GM20431 (cell line): ENCODE data around the gene DNAJC3.
"Not testable (repeated sequence)": the region's sequence is repeated elsewhere in the genome, so short reads cannot be mapped to it uniquely, and the experiment has no call there.

ENCODE experiments used
- in situ Hi-C: fragments of 300-500 bp; cut with MseI, MboI; formaldehyde crosslinking; loops from one replicate; pipeline ENCODE4 v1.15.0; 2020; ENCODE audit warnings: low sequenced_read_pairs; ENCODE audit not compliant: unreplicated experiment

The DNAJC3 gene

GRCh38 chr13:95708811-95709500 is 32.0 kb downstream of the DNAJC3 start:
- in situ Hi-C loops = no loop called here

GRCh38 chr13:95710313-95710712 is 33.4 kb downstream of the DNAJC3 start:
- in situ Hi-C loops = no loop called here

- in situ Hi-C loops = not testable (repeated sequence)
Measured at GRCh38 chr13:95712846-95713245, 35.9 kb downstream of the DNAJC3 start.

GRCh38 chr13:95713651-95714050 is 36.7 kb downstream of the DNAJC3 start:
- in situ Hi-C loops = no loop called here

- in situ Hi-C loops = no loop called here
Measured at GRCh38 chr13:95714142-95714832, 37.3 kb downstream of the DNAJC3 start.

GRCh38 chr13:95716231-95716630 is 39.3 kb downstream of the DNAJC3 start:
- in situ Hi-C loops = no loop called here

- in situ Hi-C loops = no loop called here
Measured at GRCh38 chr13:95722241-95722640, 45.3 kb downstream of the DNAJC3 start.

GRCh38 chr13:95723438-95723837 is 46.5 kb downstream of the DNAJC3 start:
- in situ Hi-C loops = no loop called here

- in situ Hi-C loops = no loop called here
Measured at GRCh38 chr13:95724252-95724651, 47.3 kb downstream of the DNAJC3 start.

GRCh38 chr13:95726876-95727275 is 49.9 kb downstream of the DNAJC3 start:
- in situ Hi-C loops = no loop called here

GRCh38 chr13:95728957-95729356 is 52.0 kb downstream of the DNAJC3 start:
- in situ Hi-C loops = no loop called here

- in situ Hi-C loops = no loop called here
Measured at GRCh38 chr13:95734124-95734523, 57.2 kb downstream of the DNAJC3 start.

GRCh38 chr13:95740071-95740978 is 63.4 kb downstream of the DNAJC3 start:
- in situ Hi-C loops = not testable (repeated sequence)

GRCh38 chr13:95740979-95741320 is 64.0 kb downstream of the DNAJC3 start:
- in situ Hi-C loops = no loop called here

- in situ Hi-C loops = no loop called here
Measured at GRCh38 chr13:95741584-95742563, 64.9 kb downstream of the DNAJC3 start.

- in situ Hi-C loops = no loop called here
Measured at GRCh38 chr13:95743192-95743591, 66.3 kb downstream of the DNAJC3 start.

- in situ Hi-C loops = no loop called here
Measured at GRCh38 chr13:95745289-95745688, 68.3 kb downstream of the DNAJC3 start.

GRCh38 chr13:95745752-95746151 is 68.8 kb downstream of the DNAJC3 start:
- in situ Hi-C loops = no loop called here

- in situ Hi-C loops = no loop called here
Measured at GRCh38 chr13:95749545-95749944, 72.6 kb downstream of the DNAJC3 start.

- in situ Hi-C loops = no loop called here
Measured at GRCh38 chr13:95752677-95753076, 75.7 kb downstream of the DNAJC3 start.
